Activated naive CD8-positive, alpha-beta T cell (primary cell): Measurements from ENCODE around the gene INTS1.

Experiments
- H3K27ac Mint-ChIP-seq: one replicate; pipeline ENCODE4 v1.8.0; 2021; ENCODE audit warnings: mixed read lengths
- H3K27me3 Mint-ChIP-seq: one replicate; pipeline ENCODE4 v1.8.0; 2021; ENCODE audit warnings: mixed read lengths
- H3K36me3 Mint-ChIP-seq: one replicate; pipeline ENCODE4 v1.8.0; 2021; ENCODE audit warnings: mixed read lengths
- H3K4me1 Mint-ChIP-seq: one replicate; pipeline ENCODE4 v1.8.0; 2021; ENCODE audit warnings: low read depth, mixed read lengths
- H3K4me3 Mint-ChIP-seq: one replicate; pipeline ENCODE4 v1.8.0; 2021; ENCODE audit warnings: mild to moderate bottlenecking, mixed read lengths
- H3K9me3 Mint-ChIP-seq: one replicate; pipeline ENCODE4 v1.8.0; 2021; ENCODE audit warnings: low read depth, mixed read lengths

Gene INTS1

DNA sequence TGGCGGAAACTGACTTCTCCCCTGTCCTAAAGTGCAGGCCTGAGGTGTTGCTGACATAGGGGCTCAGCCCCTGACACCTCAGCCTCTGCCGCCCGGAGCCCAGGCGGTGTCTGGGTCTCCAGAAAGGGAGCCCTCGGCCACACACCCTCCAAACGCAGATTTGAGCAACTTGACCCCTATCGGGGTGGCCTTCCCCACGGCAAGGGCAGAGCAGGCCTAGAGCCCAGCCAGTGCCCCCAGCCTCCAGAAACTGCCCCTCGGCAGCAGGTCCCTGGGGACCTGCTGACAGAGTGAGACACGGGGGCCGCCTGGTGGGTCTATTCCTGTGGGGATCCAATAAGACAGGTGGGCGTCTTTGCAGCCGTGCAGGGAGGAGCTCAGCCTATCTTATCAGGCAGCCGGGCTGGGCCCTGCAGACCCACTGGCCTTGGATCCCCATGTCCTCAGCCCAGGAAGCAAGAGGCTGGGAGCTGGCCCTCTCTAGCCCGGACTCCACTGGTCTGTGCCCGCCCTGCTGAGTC lies 40.8 kb upstream of the INTS1 start:
- Mint-ChIP-seq H3K9me3 (no peaks in the 10 kb centered on the region), H3K27me3 (no peaks in the 10 kb centered on the region), H3K4me3 (no peak overlapping the region), H3K4me1 (peaks cover 3% of the 10 kb centered on the region), H3K36me3 (no peaks in the 10 kb centered on the region), H3K27ac (no peak overlapping the region)

DNA sequence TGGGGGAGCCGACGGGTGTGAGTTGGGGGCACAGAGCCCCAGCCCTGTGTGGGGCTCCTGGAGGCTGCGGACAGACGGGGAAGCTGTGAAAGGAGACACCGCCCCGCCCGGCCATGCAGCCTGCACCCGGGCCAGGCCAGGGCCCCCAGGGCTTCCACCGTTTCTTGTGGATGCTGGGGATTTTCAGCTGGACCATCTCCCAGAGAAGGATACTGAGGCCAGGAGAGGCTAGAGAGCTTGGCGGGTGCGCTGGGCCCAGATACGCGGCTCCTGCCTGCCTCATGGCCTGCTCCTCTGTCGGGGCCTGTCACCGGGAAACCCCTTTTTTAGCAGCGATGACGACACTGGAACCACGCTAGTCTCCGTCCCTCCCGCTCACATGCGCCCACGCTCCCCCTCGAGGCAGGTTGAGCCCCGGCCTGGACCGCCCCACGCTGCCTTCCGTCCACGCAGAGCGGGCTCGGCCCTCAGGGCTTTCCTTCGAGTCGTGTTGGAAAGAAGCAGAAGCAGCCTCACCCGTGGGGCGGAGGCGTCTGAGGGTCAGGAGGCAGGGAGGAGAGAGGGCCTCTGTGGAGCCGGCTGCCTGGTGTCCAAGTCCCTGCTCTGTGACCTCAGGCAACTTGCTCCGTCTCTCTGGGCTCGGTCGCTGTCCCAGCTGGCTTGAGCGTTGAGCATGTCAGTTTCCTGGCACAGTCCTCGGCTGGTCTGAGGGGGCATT lies 40.1 kb upstream of the INTS1 start:
- H3K27me3 Mint-ChIP-seq: no peaks in the 10 kb centered on the region
- no peak overlapping the region for H3K4me3 Mint-ChIP-seq
- peaks cover 3% of the 10 kb centered on the region for H3K4me1 Mint-ChIP-seq
- no peak overlapping the region for H3K27ac Mint-ChIP-seq
- no peaks in the 10 kb centered on the region for H3K36me3 Mint-ChIP-seq
- no peaks in the 10 kb centered on the region for H3K9me3 Mint-ChIP-seq

DNA sequence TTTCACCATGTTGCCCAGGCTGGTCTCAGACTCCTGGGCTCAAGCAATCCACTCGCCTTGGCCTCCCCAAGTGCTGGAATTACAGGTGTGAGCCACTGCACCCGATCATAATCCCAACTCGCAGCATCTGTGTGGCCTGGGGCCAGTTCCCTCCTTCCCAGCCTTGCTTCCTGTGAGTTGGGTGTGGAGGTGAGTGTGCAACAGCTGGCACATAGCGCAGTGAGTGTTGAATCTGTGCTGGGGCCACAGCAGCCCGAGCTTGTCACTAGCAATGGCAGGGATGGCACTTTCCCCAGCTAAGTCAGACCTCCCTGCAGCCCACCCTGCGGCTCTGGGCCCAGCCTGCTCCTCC lies 39.6 kb upstream of the INTS1 start:
- H3K36me3 Mint-ChIP-seq: no peaks in the 10 kb centered on the region
- peaks cover 3% of the 10 kb centered on the region for H3K4me1 Mint-ChIP-seq
- no peak overlapping the region for H3K27ac Mint-ChIP-seq
- no peaks in the 10 kb centered on the region for H3K27me3 Mint-ChIP-seq
- H3K4me3 Mint-ChIP-seq: no peak overlapping the region
- no peaks in the 10 kb centered on the region for H3K9me3 Mint-ChIP-seq

DNA sequence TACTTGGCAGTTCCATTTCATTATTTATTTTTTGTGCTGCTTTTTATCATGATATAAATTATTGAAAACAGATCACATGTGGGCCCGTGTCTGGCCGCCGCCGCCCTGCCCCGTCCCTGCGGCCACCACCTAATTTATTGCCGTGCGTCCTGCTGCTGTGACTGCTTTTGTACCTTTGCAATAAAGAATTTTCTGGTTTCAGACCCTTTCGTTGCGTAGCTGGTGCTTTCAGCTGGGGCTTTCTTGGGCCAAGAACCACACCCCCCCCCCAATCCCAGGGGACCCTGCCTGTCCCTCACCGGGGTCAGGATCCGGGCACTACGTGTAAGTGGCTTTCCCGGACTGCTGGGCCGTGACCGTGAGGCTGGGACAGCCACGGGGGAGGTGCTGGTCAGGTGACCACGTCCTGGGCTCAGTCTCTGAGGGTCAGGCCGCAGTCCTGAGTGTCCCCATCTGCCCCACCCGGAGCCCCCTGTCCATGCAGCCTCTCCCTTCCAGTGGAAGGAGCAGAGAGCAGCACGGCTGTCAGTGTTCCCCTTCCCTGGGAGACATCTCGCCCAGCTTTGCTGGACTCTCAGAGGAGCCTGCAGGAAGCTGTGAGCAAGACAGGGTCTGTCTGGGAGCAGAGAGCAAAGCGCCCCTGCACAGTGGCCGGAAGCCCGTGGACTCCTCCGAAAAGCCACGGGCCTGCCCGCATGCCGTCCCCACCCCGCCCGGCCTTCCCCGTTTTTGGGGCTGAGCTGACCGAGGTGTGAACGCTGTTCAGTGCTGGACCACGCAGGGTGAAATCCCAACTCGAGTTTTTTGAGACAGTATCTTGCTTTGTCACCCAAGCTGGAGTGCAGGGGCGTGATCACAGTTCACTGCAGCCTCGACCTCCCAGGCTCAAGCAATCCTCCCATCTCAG lies 38.9 kb upstream of the INTS1 start:
- H3K36me3 Mint-ChIP-seq: no peaks in the 10 kb centered on the region
- no peaks in the 10 kb centered on the region for H3K4me1 Mint-ChIP-seq
- no peak overlapping the region for H3K4me3 Mint-ChIP-seq
- no peak overlapping the region for H3K27ac Mint-ChIP-seq
- no peaks in the 10 kb centered on the region for H3K27me3 Mint-ChIP-seq
- no peaks in the 10 kb centered on the region for H3K9me3 Mint-ChIP-seq

DNA sequence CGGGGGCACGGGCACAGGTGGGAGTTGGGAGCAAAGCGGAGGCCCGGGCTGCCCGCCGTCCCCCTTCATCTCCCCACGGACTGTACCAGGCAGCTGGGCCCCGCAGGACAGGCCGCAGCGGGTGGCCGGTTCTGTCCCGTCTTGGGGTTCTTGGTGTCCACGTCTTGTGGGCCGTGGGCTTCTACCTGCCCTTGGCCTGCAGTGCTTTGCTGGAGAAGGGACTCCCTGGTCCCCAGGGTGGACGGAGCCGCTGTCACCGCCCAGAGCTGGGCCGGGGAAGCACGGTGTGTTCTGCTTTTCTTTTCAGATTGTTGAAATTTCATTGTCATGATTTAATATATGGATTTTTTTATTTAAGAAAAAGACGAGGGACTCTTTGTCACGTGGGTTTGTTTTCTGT lies 38.1 kb upstream of the INTS1 start:
- H3K27ac Mint-ChIP-seq: no peak overlapping the region
- H3K27me3 Mint-ChIP-seq: no peaks in the 10 kb centered on the region
- peaks cover 1% of the 10 kb centered on the region for H3K4me1 Mint-ChIP-seq
- no peaks in the 10 kb centered on the region for H3K9me3 Mint-ChIP-seq
- H3K36me3 Mint-ChIP-seq: no peaks in the 10 kb centered on the region
- no peak overlapping the region for H3K4me3 Mint-ChIP-seq

DNA sequence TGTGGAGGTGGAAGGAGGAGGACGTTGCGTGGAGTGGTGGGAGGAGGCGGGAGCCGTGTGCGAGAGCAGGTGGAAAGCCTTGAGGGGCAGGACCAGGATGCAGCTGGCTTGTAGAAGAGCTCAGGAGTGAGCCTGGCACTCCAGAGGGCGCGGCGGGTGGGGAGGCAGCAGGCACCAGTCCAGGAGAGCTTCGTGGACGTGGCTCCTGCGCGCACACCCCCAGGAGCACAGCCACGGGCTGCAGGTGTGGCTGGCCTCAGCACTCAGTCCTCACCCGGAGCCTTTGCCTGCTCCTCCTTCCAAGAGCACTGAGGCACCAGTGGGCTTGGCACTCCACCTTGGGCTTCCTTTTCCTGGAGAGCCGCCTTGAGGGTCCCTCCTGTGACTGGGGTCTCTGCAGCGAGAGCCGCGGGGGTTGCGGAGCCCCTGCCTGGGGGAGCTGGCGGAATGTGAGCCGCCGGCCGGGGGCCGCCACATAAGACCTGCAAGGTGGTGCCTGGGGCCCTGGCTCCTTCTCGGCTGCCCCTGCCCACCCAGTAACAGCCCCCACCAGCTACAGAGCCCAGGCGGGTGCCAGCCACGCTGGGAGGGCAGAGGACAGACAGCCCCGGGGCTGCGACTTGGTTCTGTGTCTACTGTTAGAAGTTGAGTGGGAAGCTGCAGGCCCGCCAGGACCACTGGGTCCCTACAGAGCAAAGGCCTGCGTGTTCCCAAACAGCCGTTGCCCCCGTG lies 37.4 kb upstream of the INTS1 start:
- no peaks in the 10 kb centered on the region for H3K9me3 Mint-ChIP-seq
- H3K4me1 Mint-ChIP-seq: peaks cover 1% of the 10 kb centered on the region
- no peaks in the 10 kb centered on the region for H3K36me3 Mint-ChIP-seq
- H3K27me3 Mint-ChIP-seq: no peaks in the 10 kb centered on the region
- peak overlapping the region; percentile 54 for H3K27ac Mint-ChIP-seq
- no peak overlapping the region for H3K4me3 Mint-ChIP-seq

DNA sequence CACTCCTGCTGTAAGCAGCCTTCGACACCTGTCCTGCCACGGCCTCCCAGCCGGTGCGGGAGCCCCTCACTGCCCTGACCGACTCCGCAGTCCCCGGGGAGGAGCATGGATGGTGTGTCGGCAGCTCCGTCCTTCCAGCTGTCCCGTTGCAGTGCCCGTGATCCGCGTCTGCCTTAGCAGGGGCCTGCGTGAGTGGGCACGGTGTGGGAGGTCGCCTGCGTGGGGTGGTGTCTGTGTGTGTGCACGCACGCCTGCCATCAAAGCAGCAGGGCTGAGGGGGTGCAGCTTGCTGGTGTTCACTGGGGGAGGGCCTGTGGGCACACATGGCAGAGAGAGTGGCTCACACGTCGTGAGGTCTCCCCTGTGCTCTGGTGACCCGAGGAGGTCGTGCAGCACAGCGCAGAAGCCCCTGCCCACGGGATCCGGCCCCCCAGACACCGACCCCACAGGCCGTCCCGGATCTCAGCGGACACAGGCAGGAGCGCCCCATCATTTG lies 36.6 kb upstream of the INTS1 start:
- Mint-ChIP-seq H3K36me3 (no peaks in the 10 kb centered on the region), H3K27me3 (no peaks in the 10 kb centered on the region), H3K27ac (no peak overlapping the region), H3K4me3 (no peak overlapping the region), H3K9me3 (no peaks in the 10 kb centered on the region), H3K4me1 (peaks cover 6% of the 10 kb centered on the region)

DNA sequence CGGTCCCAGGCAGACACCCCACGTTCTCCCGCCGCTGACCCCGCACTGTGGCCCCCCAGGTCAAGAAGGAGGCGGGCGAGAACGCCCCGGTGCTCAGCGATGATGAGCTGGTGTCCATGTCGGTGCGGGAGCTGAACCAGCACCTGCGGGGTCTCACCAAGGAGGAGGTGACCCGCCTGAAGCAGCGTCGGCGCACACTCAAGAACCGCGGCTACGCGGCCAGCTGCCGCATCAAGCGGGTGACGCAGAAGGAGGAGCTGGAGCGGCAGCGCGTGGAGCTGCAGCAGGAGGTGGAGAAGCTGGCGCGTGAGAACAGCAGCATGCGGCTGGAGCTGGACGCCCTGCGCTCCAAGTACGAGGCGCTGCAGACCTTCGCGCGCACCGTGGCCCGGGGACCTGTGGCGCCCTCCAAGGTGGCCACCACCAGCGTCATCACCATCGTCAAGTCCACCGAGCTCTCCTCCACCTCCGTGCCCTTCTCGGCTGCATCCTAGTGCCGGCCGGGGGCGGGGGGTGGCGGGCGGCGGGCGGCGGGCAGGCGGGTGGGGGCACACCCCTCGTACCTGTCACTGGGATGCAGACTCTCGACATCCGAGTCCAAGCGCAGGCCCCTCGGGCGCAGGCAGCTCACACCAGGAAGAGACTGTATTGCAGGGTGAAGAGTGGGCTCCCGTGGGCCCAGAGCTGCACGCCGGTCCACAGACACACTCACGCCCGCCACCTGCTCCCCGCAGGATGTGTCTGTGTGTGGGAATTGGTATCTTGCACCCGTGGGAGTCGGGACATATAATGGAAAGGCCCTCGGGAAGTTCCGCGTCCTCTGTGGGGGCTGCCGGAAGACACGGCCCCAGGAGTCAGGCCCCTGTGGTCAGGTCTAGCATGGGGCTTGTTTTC lies 35.9 kb upstream of the INTS1 start:
- Mint-ChIP-seq H3K4me1 (peaks cover 6% of the 10 kb centered on the region), H3K27ac (no peak overlapping the region), H3K4me3 (no peak overlapping the region), H3K27me3 (no peaks in the 10 kb centered on the region), H3K9me3 (no peaks in the 10 kb centered on the region), H3K36me3 (no peaks in the 10 kb centered on the region)

DNA sequence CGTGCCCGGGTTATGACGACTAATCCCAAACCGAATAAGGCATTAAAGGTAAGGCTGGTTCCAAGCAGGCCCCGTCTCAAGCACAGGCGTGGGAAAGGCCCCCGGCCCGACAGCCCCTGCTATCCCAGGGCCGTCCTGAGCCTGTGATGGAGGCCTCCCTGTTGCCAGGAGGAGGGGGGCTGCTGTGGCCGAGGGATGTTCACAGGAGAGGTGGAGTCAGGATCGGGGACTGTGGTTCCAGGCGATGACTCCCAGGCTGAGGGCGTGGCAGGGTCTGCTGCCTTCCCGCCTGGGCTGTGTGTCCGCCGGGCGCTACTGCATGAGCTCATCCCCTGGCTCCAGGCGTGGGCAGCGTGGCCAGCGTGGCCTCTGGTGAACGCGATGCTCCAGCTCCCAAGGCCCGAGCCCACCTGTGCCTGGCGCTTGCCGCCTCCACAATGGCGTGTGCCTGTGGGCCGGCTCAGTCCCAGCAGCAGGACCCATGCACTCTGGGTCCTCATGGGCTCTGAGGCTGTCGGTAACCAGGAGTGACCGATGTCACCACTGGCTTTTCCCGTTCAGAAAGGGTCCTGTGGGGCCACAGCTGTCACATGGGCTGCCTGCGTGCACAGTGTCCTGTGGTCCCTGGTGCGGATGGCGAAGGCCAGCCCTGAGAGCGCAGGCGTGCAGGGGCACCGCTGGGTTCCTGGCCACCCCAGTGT lies 35.1 kb upstream of the INTS1 start:
- H3K27ac Mint-ChIP-seq: no peak overlapping the region
- no peaks in the 10 kb centered on the region for H3K36me3 Mint-ChIP-seq
- peaks cover 6% of the 10 kb centered on the region for H3K4me1 Mint-ChIP-seq
- H3K9me3 Mint-ChIP-seq: no peaks in the 10 kb centered on the region
- no peak overlapping the region for H3K4me3 Mint-ChIP-seq
- no peaks in the 10 kb centered on the region for H3K27me3 Mint-ChIP-seq

DNA sequence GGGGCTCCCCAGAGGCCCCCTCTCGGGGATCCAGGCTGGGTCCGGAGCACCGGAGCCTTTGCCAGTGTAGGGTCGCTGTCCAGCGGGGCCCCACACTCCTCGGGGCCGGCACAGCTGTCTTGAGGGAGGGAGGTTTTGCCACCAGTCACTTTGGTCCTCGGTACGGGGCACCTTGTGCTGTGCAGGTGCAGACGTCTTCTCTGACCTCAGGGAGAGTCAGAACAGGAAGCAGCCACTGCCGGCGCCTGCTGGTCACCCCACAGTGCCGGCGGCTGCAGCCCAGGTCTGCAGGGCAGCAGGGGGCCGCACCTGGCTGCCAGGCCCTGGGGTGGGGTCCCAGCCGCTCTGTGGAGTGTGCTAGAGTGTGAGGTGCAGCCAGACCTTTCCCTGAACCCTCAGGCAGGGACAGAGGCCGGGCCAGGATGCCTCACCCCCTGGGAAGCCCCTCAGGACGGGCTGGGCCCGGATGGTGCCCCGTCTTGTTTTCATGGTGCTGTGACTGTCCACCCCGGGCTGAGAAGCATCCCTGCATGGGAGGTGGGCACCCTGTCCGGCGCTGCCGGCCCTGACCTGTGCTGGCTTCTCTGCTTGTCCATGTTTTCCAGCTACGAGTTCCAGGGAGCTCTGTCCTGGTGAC lies 34.5 kb upstream of the INTS1 start:
- no peaks in the 10 kb centered on the region for H3K27me3 Mint-ChIP-seq
- H3K36me3 Mint-ChIP-seq: no peaks in the 10 kb centered on the region
- no peaks in the 10 kb centered on the region for H3K9me3 Mint-ChIP-seq
- no peak overlapping the region for H3K27ac Mint-ChIP-seq
- peaks cover 7% of the 10 kb centered on the region for H3K4me1 Mint-ChIP-seq
- no peak overlapping the region for H3K4me3 Mint-ChIP-seq

DNA sequence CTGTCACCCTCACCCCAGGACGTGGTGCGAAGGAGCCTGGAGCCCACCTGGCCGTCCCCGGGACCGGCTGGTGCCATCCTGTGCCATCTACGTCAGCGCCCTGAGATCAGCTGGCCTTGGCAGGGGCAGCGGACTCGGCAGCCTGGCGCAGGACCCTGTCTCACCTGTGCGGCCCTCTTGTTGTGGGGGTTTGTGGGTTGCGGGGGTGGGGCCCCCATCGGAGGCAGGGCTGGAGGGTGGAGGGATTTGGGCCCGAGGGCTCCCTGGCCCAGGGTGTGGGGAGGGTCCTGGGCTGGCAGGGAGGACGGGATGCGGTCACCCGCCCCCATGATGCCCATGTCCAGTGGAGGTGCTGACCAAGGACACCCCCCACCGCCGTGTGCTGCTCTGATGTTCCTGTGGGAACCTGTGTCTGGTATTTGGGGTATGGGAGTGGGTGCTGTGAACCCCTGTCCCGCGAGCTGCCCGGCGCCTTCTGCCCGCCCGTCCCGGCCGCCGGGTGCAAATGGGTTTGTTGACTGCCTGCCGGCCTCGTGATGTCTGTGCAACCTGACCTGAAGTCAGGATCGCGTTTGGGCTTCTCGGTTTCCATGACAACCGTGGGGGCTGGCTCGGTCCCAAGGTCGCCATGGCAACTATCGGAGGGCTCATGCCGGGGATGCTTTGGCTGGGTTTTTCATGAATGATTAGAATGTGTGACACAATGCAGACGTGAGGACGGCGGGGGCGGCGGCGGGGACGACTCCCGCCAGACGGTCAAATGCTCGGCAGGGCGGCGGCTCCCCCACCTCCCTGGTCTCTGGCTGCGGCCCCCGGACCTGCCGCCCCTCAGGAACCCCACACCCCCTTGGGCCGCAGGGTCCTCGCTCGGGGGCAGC lies 33.6 kb upstream of the INTS1 start:
- Mint-ChIP-seq H3K4me1 (peaks cover 16% of the 10 kb centered on the region), H3K4me3 (no peak overlapping the region), H3K27me3 (no peaks in the 10 kb centered on the region), H3K27ac (peak overlapping the region; percentile 66), H3K36me3 (no peaks in the 10 kb centered on the region), H3K9me3 (no peaks in the 10 kb centered on the region)

DNA sequence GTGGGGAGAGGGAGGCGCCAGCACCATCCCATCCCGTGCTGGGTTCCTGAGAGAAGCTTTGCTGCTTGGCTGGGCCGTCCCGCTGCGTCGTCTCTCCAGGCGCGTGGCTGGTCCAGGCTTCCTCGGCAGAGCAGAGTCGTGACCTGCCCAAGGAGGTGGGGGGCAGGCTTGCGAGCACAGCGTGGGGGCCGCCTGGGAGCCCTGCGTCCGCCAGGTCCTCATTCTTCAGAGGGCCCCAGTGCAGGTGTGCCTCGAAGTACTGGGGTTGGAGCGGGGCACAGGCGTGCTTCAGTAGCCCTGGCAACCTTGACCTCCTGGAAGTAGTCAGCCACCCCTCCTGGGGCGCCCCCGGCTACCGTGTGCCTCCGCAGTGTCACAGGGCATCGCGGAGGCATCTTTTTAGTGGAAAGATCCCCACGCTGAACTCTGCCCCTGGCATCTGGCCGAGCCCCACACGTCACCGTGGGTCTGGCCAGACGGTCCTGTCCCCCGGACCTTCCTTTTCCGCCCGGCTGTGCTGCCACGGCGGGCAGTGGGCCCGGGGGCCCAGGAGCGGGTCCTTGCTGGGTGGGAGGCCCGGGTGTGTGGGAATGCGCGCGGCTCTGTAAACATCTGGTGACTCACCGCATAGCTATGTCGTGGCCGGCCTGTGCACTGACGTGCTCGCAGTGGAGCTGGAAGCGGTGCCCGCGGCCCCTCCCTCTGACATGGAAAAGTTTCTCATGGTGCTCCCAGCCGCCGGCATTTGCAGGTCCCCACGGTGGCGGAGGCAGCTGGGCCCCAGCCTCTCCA lies 32.8 kb upstream of the INTS1 start:
- H3K27ac Mint-ChIP-seq: no peak overlapping the region

More for the DNA sequence above, 32.8 kb upstream of the INTS1 start:
- Mint-ChIP-seq H3K36me3 (no peaks in the 10 kb centered on the region), H3K9me3 (no peaks in the 10 kb centered on the region), H3K4me1 (peaks cover 21% of the 10 kb centered on the region), H3K4me3 (no peak overlapping the region), H3K27me3 (no peaks in the 10 kb centered on the region)
